Panc1 (cell line): ENCODE data around the gene TARBP1. TPM values are rescaled to one million over a fixed set of nuclear protein-coding genes. Genes with fewer than 3 reads are reported as not detected.
A peak's percentile ranks its signal among the peaks of the same experiment; 100 is the strongest.

ENCODE experiments used
- ATAC-seq: fragments of 200-7000 bp; cut with Tn5 transposase; 2 replicates; pipeline ENCODE4 v1.9.1; 2020; ENCODE audit warnings: mild to moderate bottlenecking, moderate library complexity
- Bru-seq: library from RNA; stranded (reverse); fragments of 400-500 nt; gene quantifications from one replicate; lab custom pipeline; 2021; lab: Mats Ljungman, UMichigan
- BruChase-seq, 2 experiments: library from RNA; stranded (reverse); fragments of 400-500 nt; gene quantifications; one replicate each; lab custom pipeline; 2021; lab: Mats Ljungman, UMichigan
- BruUV-seq: library from RNA; stranded (reverse); fragments of 400-500 nt; replicated peaks from 2 replicates; lab custom pipeline; 2021; lab: Mats Ljungman, UMichigan
- CTCF ChIA-PET: fragments of 300-600 bp; sonication (Branson Sonifier 250); formaldehyde crosslinking; loops from one replicate; lab custom pipeline; 2022; ENCODE audit warnings: antibody characterized with exemption; lab: Charles Lee
- POLR2A ChIA-PET: fragments of 300-600 bp; sonication (Branson Sonifier 250); formaldehyde crosslinking; loops from one replicate; lab custom pipeline; 2022; ENCODE audit warnings: antibody characterized with exemption; lab: Charles Lee
- DNase-seq: peaks from one replicate; pipeline ENCODE4 v3.0.0-alpha.2; 2010; ENCODE audit warnings: low read depth, low spot score
- H3K27ac ChIP-seq: 2 replicates; pipeline ENCODE4 v1.5.1; 2011; ENCODE audit warnings: mild to moderate bottlenecking, low read length, inconsistent platforms
- H3K27me3 ChIP-seq: fragments of 200-500 bp; sonication (Bioruptor generic); 2 replicates; pipeline ENCODE4 v1.6.0; 2014; ENCODE audit warnings: low read length, inconsistent platforms; ENCODE audit not compliant: control insufficient read depth, insufficient read depth
- H3K36me3 ChIP-seq: fragments of 200-500 bp; sonication (Bioruptor generic); 2 replicates; pipeline ENCODE4 v1.5.1; 2014; ENCODE audit warnings: inconsistent platforms, mild to moderate bottlenecking, low read length, moderate library complexity; ENCODE audit not compliant: control insufficient read depth, insufficient read depth
- H3K4me1 ChIP-seq: 2 replicates; pipeline ENCODE4 v1.5.1; 2011; ENCODE audit warnings: inconsistent platforms, mild to moderate bottlenecking, low read length, moderate library complexity; ENCODE audit not compliant: control insufficient read depth, insufficient read depth
- H3K4me3 ChIP-seq, 2 experiments: 2 replicates each; pipeline ENCODE4 v1.5.1; 2011 to 2012; ENCODE audit warnings: low read depth in 2 of 2, low read length in 2 of 2, mild to moderate bottlenecking in 2 of 2, inconsistent platforms in 1 of 2, moderate library complexity in 1 of 2
- H3K9me3 ChIP-seq: fragments of 200-500 bp; sonication (Bioruptor generic); 2 replicates; pipeline ENCODE4 v1.5.1; 2014; ENCODE audit warnings: low read depth, mild to moderate bottlenecking, inconsistent platforms, low read length, moderate library complexity; ENCODE audit not compliant: control insufficient read depth, insufficient read depth
- CTCF ChIP-seq: fragments of 450-650 bp; IDR thresholded peaks from 2 replicates; pipeline ENCODE4 v1.5.1; 2017; ENCODE audit warnings: mild to moderate bottlenecking
- POLR2AphosphoS5 ChIP-seq: IDR thresholded peaks from 2 replicates; pipeline ENCODE4 v1.6.1; 2012; ENCODE audit warnings: mild to moderate bottlenecking, low read depth, low read length, moderate library complexity
- REST ChIP-seq, 2 experiments: IDR thresholded peaks; 2 replicates each; pipeline ENCODE4 v1.6.1; 2011 to 2012; ENCODE audit warnings: low read depth in 2 of 2, control low read depth in 1 of 2, low read length in 1 of 2, mild to moderate bottlenecking in 1 of 2, moderate library complexity in 1 of 2; ENCODE audit not compliant: insufficient read depth in 1 of 2
- SIN3A ChIP-seq: IDR thresholded peaks from 2 replicates; pipeline ENCODE4 v1.6.1; 2012; ENCODE audit warnings: low read depth, mild to moderate bottlenecking, low read length, moderate library complexity, borderline replicate concordance; ENCODE audit not compliant: insufficient read depth
- TCF7L2 ChIP-seq: IDR thresholded peaks from 2 replicates; pipeline ENCODE4 v1.6.1; 2011; ENCODE audit warnings: mild to moderate bottlenecking, low read depth, low read length, inconsistent platforms
- in situ Hi-C: cut with HindIII; loops from 2 replicates; pipeline ENCODE4 v1.10.0; 2016; ENCODE audit warnings: low sequenced_read_pairs, low pct_unique_long_range_greater_than_20kb
- intact Hi-C: fragments of 100-400 bp; cut with micrococcal nuclease; formaldehyde crosslinking; loops from one replicate; pipeline ENCODE4 v1.10.0; 2022; ENCODE audit not compliant: unreplicated experiment
- long read RNA-seq: library from polyadenylated mRNA; unstranded; transcript quantifications from one replicate; pipeline ENCODE4 v2.0.0, GENCODE V29; 2021; ENCODE audit not compliant: unreplicated experiment
- polyA plus RNA-seq: library from polyadenylated mRNA; unstranded; fragments of >200 nt; gene quantifications from one replicate; pipeline ENCODE4 v1.2.1, GENCODE V29; 2012; ENCODE audit warnings: missing spikeins; ENCODE audit not compliant: insufficient read length
- total RNA-seq: library from RNA; stranded (reverse); gene quantifications from one replicate; pipeline ENCODE4 v1.2.1, GENCODE V29; 2021; ENCODE audit not compliant: unreplicated experiment

Gene TARBP1
- total RNA-seq (45.0 TPM), Bru-seq, nascent RNA (percentile 87 among the genes with signal in this experiment), BruChase-seq, experiment 1, labeled RNA remaining after a 2-hour chase (percentile 85 among the genes with signal in this experiment), BruChase-seq, experiment 2, labeled RNA remaining after a 6-hour chase (percentile 80 among the genes with signal in this experiment)
- polyA plus RNA-seq, result 28.9 TPM
- long read RNA-seq, full-length matches to known transcripts, result 47 of 109 reads
- long read RNA-seq, partial matches to known transcripts, result 3 of 109 reads
- long read RNA-seq, other reads (novel, unspliced or antisense), result 59 of 109 reads

GRCh38 chr1:234478481-234479309, at the start of gene TARBP1:
TARBP1 (minus strand) TSS chr1:234479179; CDS start chr1:234479103, 76 bp downstream.
- Histone ChIP-seq H3K27me3 (no peaks in the 10 kb centered on the region), H3K4me3 (peak within 1 kb of the TSS; percentile 73 to 81), H3K36me3 (no peaks in the 10 kb centered on the region), H3K4me1 (peaks cover 38% of the 10 kb centered on the region), H3K9me3 (no peaks in the 10 kb centered on the region), H3K27ac (peak within 1 kb of the TSS; percentile 92)
- TF ChIP-seq POLR2AphosphoS5 (no peak), TCF7L2 (peak; percentile 46; the same call in 1 of the 2 replicates), CTCF (peak; percentile 48), SIN3A (no peak), REST (IDR thresholded peaks at IDR 0.05; ENCODE audit: insufficient read depth in 1 of 2, low read depth in 2 of 2, low read length in 1 of 2) (no peak)
- BruUV-seq, result no TSS peak
- no peak for DNase-seq
- ATAC-seq, result peak; percentile 90
- intact Hi-C loops, result no loop called here
- ChIA-PET POLR2A (interaction anchor here (0.5 kb wide), 1 partner anchor 128 kb away, joined by 3 read pairs; no protein-coding TSS in a partner anchor), CTCF (interaction anchor here (0.6 kb wide), 1 partner anchor 615 kb away, joined by 4 read pairs; no protein-coding TSS in a partner anchor)
- in situ Hi-C loops, result no loop called here

GRCh38 chr1:234528074-234528865, 49.3 kb upstream of the TARBP1 start:
- Histone ChIP-seq H3K4me1 (peaks cover 8% of the 10 kb centered on the region), H3K9me3 (no peaks in the 10 kb centered on the region), H3K27me3 (no peaks in the 10 kb centered on the region), H3K4me3 (no peak overlapping the region), H3K36me3 (no peaks in the 10 kb centered on the region), H3K27ac (peak overlapping the region; percentile 35; the same call in 1 of the 2 replicates)
- TF ChIP-seq TCF7L2 (no peak), POLR2AphosphoS5 (no peak), REST (IDR thresholded peaks at IDR 0.05; ENCODE audit: insufficient read depth in 1 of 2, low read depth in 2 of 2, low read length in 1 of 2) (no peak), SIN3A (no peak)
- ChIA-PET POLR2A (interaction anchor here (1.1 kb wide), 1 partner anchor 10 kb away, joined by 3 read pairs; no protein-coding TSS in a partner anchor), CTCF (no interaction called here)
- BruUV-seq, result no TSS peak
- DNase-seq (no peak), ATAC-seq (no peak)
- in situ Hi-C loops, result no loop called here
- intact Hi-C loops, result no loop called here
